Prostate gland (tissue), 2 donors: Measurements from ENCODE around the gene PDZRN4.

Experiments used
- POLR2A ChIP-seq: fragments of 450-650 bp; IDR thresholded peaks from one replicate; pipeline ENCODE4 v1.6.1; 2016; ENCODE audit warnings: antibody characterized with exemption, mild to moderate bottlenecking
- POLR2AphosphoS5 ChIP-seq: sonication (generic); formaldehyde crosslinking; IDR thresholded peaks from one replicate; pipeline ENCODE4 v1.6.1; 2017; ENCODE audit warnings: antibody characterized with exemption
- TF ChIP-seq, protein P1 (sequence below), 4 experiments: fragments of 200-600 bp in 2 of 4; fragments of 450-650 bp in 2 of 4; sonication (generic) in 2 of 4; IDR thresholded peaks; 1 replicate in 3 of 4; 2 replicates in 1 of 4; pipeline ENCODE4 v1.5.1; 2016 to 2019; ENCODE audit warnings: antibody characterized with exemption in 4 of 4, mild to moderate bottlenecking in 2 of 4, moderate library complexity in 2 of 4

DNA sequence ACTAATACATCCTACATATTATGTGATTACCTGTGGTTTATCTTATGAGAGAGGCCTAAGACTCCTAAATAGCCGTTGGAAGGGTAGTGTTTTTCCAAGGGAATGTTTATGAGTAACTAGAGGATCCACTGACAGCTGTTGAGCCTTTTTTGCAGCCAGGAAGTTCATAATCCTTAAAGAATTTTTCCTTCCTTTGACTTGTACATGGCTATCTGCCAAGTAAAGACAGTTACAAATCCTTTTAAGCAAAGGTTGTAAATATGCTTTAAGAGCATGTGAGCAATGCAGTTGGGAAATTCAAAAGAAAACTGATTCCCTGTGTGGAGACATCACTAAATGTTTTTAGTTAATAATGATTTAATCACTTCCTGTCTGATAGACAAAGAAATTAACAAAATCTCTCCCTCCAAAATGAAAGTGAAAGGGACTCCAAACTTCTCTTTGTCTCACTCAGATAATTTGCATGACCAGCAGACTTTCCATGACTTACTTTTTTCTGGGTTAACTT, 333.8 kb downstream of the PDZRN4 start:
- TF ChIP-seq, protein P1, sequence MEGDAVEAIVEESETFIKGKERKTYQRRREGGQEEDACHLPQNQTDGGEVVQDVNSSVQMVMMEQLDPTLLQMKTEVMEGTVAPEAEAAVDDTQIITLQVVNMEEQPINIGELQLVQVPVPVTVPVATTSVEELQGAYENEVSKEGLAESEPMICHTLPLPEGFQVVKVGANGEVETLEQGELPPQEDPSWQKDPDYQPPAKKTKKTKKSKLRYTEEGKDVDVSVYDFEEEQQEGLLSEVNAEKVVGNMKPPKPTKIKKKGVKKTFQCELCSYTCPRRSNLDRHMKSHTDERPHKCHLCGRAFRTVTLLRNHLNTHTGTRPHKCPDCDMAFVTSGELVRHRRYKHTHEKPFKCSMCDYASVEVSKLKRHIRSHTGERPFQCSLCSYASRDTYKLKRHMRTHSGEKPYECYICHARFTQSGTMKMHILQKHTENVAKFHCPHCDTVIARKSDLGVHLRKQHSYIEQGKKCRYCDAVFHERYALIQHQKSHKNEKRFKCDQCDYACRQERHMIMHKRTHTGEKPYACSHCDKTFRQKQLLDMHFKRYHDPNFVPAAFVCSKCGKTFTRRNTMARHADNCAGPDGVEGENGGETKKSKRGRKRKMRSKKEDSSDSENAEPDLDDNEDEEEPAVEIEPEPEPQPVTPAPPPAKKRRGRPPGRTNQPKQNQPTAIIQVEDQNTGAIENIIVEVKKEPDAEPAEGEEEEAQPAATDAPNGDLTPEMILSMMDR (IDR thresholded peaks at IDR 0.05), result no peak
- TF ChIP-seq POLR2A (no peak), POLR2AphosphoS5 (no peak)
